SK-N-MC (cell line): ENCODE measurements around the gene SPAG8.

Experiments
- EZH2 ChIP-seq: fragments of 200-600 bp; sonication (generic); IDR thresholded peaks from one replicate; pipeline ENCODE4 v1.6.1; 2017; ENCODE audit warnings: antibody characterized with exemption
- FOXP2 ChIP-seq: optimal IDR thresholded peaks from 2 replicates; pipeline ENCODE3; 2011; ENCODE audit warnings: mild to moderate bottlenecking, moderate library complexity; ENCODE audit not compliant: insufficient read depth; ENCODE audit errors: extremely low read length, control extremely low read depth
- POLR2AphosphoS5 ChIP-seq: IDR thresholded peaks from 2 replicates; pipeline ENCODE4 v1.6.1; 2012; ENCODE audit warnings: mild to moderate bottlenecking, low read depth, low read length, borderline replicate concordance

GRCh38 chr9:35847792-35848572, 35.9 kb upstream of the SPAG8 start:
- TF ChIP-seq POLR2AphosphoS5, result no peak
- no peak for TF ChIP-seq EZH2
- TF ChIP-seq FOXP2, result no peak
